Nephron progenitor cell (in vitro differentiated cells): ENCODE data around the gene GMDS.

Experiments
- DNase-seq: peaks from one replicate; pipeline ENCODE4 v3.0.0; 2021
- H3K27ac Mint-ChIP-seq: 2 replicates; pipeline ENCODE4 v1.8.0; 2021; ENCODE audit warnings: mild to moderate bottlenecking, moderate library complexity, mixed read lengths
- H3K27me3 Mint-ChIP-seq: 2 replicates; pipeline ENCODE4 v1.8.0; 2021; ENCODE audit warnings: mild to moderate bottlenecking, low read depth, mixed read lengths; ENCODE audit not compliant: poor library complexity
- H3K36me3 Mint-ChIP-seq: 2 replicates; pipeline ENCODE4 v1.8.0; 2021; ENCODE audit warnings: low read depth, mixed read lengths
- H3K4me1 Mint-ChIP-seq: 2 replicates; pipeline ENCODE4 v1.8.0; 2021; ENCODE audit warnings: mixed read lengths
- H3K4me3 Mint-ChIP-seq: 2 replicates; pipeline ENCODE4 v1.8.0; 2021; ENCODE audit warnings: mild to moderate bottlenecking, moderate library complexity, mixed read lengths
- H3K9me3 Mint-ChIP-seq: 2 replicates; pipeline ENCODE4 v1.8.0; 2021; ENCODE audit warnings: mild to moderate bottlenecking, moderate library complexity, mixed read lengths
- TF ChIP-seq, protein P1 (sequence below): fragments of 200-600 bp; sonication (generic); IDR thresholded peaks from 2 replicates; pipeline ENCODE4 v1.5.0; 2021; ENCODE audit warnings: antibody characterized with exemption

The GMDS gene

DNA sequence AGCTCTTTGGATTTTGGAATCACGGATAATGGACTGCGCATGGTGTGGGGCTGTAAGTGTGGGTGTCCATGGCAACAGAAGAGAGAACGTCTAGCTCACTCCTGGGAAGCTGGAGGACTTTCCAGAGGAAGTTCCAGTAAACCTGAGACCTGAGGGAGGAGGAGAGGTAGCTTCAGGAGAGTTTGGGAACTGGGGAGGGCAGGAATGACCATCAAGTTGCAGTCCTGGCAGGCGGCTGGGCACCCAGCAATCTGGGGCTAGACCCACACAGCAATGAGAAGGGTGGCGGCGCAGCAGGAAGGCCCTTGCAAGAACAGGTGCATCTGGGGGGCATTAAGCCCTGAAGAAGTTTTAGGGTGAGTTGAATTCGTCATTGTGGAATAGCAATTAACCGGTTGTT lies 539.8 kb downstream of the GMDS start:
- no peak for DNase-seq
- Mint-ChIP-seq H3K9me3 (no peaks in the 10 kb centered on the region), H3K4me1 (peaks cover 40% of the 10 kb centered on the region), H3K27me3 (no peaks in the 10 kb centered on the region), H3K27ac (no peak overlapping the region), H3K4me3 (no peak overlapping the region), H3K36me3 (no peaks in the 10 kb centered on the region)
- TF ChIP-seq, protein P1, sequence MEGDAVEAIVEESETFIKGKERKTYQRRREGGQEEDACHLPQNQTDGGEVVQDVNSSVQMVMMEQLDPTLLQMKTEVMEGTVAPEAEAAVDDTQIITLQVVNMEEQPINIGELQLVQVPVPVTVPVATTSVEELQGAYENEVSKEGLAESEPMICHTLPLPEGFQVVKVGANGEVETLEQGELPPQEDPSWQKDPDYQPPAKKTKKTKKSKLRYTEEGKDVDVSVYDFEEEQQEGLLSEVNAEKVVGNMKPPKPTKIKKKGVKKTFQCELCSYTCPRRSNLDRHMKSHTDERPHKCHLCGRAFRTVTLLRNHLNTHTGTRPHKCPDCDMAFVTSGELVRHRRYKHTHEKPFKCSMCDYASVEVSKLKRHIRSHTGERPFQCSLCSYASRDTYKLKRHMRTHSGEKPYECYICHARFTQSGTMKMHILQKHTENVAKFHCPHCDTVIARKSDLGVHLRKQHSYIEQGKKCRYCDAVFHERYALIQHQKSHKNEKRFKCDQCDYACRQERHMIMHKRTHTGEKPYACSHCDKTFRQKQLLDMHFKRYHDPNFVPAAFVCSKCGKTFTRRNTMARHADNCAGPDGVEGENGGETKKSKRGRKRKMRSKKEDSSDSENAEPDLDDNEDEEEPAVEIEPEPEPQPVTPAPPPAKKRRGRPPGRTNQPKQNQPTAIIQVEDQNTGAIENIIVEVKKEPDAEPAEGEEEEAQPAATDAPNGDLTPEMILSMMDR, result no peak

DNA sequence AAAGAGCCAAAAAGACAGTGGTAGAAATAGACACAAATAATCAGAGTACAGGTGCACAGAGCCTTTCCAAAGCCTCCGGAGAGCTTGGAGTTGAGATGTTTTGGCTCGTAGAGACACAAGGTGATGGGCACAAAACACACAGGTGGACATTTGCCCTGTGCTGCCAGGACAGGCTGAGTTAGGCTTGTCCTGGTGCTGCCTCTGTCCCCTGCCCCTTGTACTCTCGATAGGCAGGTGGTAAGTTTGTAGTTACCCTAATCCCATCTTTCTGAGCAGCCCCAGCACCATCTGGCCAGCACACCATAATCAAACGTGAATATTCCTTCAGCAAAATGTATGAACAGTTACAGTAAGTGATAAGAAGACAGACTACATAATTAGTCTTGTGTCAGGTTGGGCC lies 540.2 kb downstream of the GMDS start:
- peaks cover 44% of the 10 kb centered on the region for H3K4me1 Mint-ChIP-seq
- TF ChIP-seq, protein P1, result no peak
- no peaks in the 10 kb centered on the region for H3K27me3 Mint-ChIP-seq
- H3K27ac Mint-ChIP-seq, result no peak overlapping the region
- no peaks in the 10 kb centered on the region for H3K36me3 Mint-ChIP-seq
- no peak overlapping the region for H3K4me3 Mint-ChIP-seq
- H3K9me3 Mint-ChIP-seq, result no peaks in the 10 kb centered on the region
- DNase-seq, result no peak

DNA sequence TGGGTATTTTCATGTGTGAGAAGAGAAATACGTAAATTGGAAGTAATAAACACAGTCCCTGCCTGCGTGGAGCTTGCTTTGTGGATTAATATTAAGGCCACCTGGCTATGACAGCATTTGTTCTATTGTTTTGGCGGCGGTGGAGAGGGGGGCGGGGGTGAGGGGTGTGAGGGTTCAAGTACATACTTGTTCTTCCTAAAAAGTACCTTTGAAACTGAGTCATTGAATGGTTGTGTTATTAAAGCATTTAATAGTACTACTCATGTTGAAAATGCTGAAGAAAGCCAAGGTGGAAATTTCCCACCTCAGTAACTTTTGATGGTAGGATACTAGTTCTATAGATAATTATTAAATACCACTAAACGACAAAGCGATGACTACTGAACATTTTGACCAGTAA lies 540.7 kb downstream of the GMDS start:
- DNase-seq, result no peak
- Mint-ChIP-seq H3K27me3 (no peaks in the 10 kb centered on the region), H3K9me3 (peaks cover under 1% of the 10 kb centered on the region), H3K4me1 (peaks cover 47% of the 10 kb centered on the region), H3K27ac (no peak overlapping the region), H3K36me3 (no peaks in the 10 kb centered on the region), H3K4me3 (no peak overlapping the region)
- TF ChIP-seq, protein P1, result no peak

GRCh38 chr6:1703923-1704322 lies 541.5 kb downstream of the GMDS start:
- TF ChIP-seq, protein P1, result no peak
- H3K4me3 Mint-ChIP-seq, result no peak overlapping the region
- H3K9me3 Mint-ChIP-seq, result peaks cover 5% of the 10 kb centered on the region
- H3K27me3 Mint-ChIP-seq, result no peaks in the 10 kb centered on the region
- no peaks in the 10 kb centered on the region for H3K36me3 Mint-ChIP-seq
- peaks cover 47% of the 10 kb centered on the region for H3K4me1 Mint-ChIP-seq
- no peak for DNase-seq
- H3K27ac Mint-ChIP-seq, result no peak overlapping the region

DNA sequence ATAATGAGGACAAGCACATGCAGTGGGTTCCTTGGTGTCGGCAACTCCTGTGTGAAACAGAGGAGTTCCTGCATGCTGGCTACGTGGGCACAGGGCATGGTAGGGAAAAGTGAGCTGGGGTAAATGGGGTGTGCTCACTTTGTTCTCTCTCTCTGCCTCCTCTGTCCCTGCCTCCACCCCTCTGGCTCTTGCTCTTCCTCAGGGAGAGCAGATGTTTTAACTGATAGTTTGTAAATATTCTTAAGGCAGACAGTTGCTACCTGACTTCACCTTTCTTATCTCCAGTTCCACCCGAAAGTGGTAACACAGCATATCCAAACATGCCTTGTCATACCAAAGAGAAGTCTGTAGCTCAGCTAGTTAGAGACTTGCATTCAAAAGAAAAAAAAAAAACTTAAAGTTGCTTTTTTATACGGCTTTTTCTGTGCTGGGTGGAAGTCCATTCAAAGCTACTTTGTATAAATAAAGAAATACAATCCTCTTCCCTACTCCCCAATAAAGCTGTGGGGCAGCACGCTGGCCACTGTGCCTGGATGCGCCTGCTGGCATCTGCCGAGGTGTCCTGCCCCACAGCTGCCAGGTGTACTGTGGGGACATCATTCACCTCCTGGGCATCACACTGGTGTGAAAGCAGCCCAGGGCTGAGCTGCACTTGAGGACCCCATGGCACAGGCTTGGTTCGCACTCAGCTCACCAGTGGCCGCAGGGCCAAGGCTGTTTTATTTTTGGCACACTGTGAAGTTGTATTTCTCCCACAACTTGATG lies 542.1 kb downstream of the GMDS start:
- Mint-ChIP-seq H3K9me3 (peaks cover 6% of the 10 kb centered on the region), H3K36me3 (no peaks in the 10 kb centered on the region), H3K4me1 (peaks cover 47% of the 10 kb centered on the region), H3K4me3 (no peak overlapping the region), H3K27me3 (no peaks in the 10 kb centered on the region), H3K27ac (no peak overlapping the region)
- no peak for DNase-seq
- TF ChIP-seq, protein P1, result no peak

- H3K27me3 Mint-ChIP-seq, result no peaks in the 10 kb centered on the region
- H3K27ac Mint-ChIP-seq, result no peak overlapping the region
- peaks cover 8% of the 10 kb centered on the region for H3K9me3 Mint-ChIP-seq
- H3K36me3 Mint-ChIP-seq, result no peaks in the 10 kb centered on the region
- H3K4me3 Mint-ChIP-seq, result no peak overlapping the region
- DNase-seq, result no peak
- TF ChIP-seq, protein P1, result no peak
- peaks cover 47% of the 10 kb centered on the region for H3K4me1 Mint-ChIP-seq
These were observed 542.8 kb downstream of the GMDS start for GRCh38 chr6:1702580-1703051.
